GOT3 (cell line): ENCODE results near the gene INO80B.
A peak's percentile ranks its signal among the peaks of the same experiment; 100 is the strongest.
"Not testable (repeated sequence)": the region's sequence is repeated elsewhere in the genome, so short reads cannot be mapped to it uniquely, and the experiment has no call there.

ENCODE experiments used
- DNase-seq: peaks from one replicate; lab custom pipeline; 2025; ENCODE audit warnings: mixed read lengths; lab: John Stamatoyannopoulos, UW

Gene INO80B

GRCh38 chr2:74454654-74455511, at the start of gene INO80B:
INO80B (plus strand) TSS chr2:74455087; CDS start chr2:74455117, 30 bp downstream.
- DNase-seq, result peak; percentile 92

- no peak for DNase-seq
Measured at GRCh38 chr2:74406035-74406434, 48.9 kb upstream of the INO80B start.

- DNase-seq, result no peak
Measured at GRCh38 chr2:74407682-74408081, 47.2 kb upstream of the INO80B start.

- no peak for DNase-seq
Measured at GRCh38 chr2:74413001-74413698, 41.7 kb upstream of the INO80B start.

- DNase-seq, result no peak
Measured at GRCh38 chr2:74414441-74414840, 40.4 kb upstream of the INO80B start.

- DNase-seq, result no peak
Measured at GRCh38 chr2:74414881-74415761, 39.8 kb upstream of the INO80B start.

GRCh38 chr2:74415762-74416395, 39.0 kb upstream of the INO80B start:
- DNase-seq, result no peak

GRCh38 chr2:74416778-74417177, 38.1 kb upstream of the INO80B start:
- no peak for DNase-seq

- no peak for DNase-seq
Measured at GRCh38 chr2:74417197-74417596, 37.7 kb upstream of the INO80B start.

- no peak for DNase-seq
Measured at GRCh38 chr2:74417763-74418162, 37.1 kb upstream of the INO80B start.

GRCh38 chr2:74418312-74418711, 36.6 kb upstream of the INO80B start:
- DNase-seq, result no peak

GRCh38 chr2:74419345-74419744, 35.5 kb upstream of the INO80B start:
- no peak for DNase-seq

- no peak for DNase-seq
Measured at GRCh38 chr2:74420006-74420405, 34.9 kb upstream of the INO80B start.

GRCh38 chr2:74420443-74421103, 34.3 kb upstream of the INO80B start:
- not testable (repeated sequence) for DNase-seq

GRCh38 chr2:74421221-74421870, 33.5 kb upstream of the INO80B start, which contains the start of the genes C2orf81 and WDR54:
C2orf81 (minus strand) TSS chr2:74421619; CDS start chr2:74421560, 59 bp downstream.
WDR54 (plus strand) TSS chr2:74421730; CDS start chr2:74422154, 424 bp downstream.
- peak; percentile 68 for DNase-seq

GRCh38 chr2:74423231-74424095, 31.4 kb upstream of the INO80B start:
- DNase-seq, result no peak

- no peak for DNase-seq
Measured at GRCh38 chr2:74424139-74424992, 30.5 kb upstream of the INO80B start.

- no peak for DNase-seq
Measured at GRCh38 chr2:74424995-74425406, 29.9 kb upstream of the INO80B start.
